Activated CD4-positive, alpha-beta T cell treated with anti-CD3 and anti-CD28 coated beads for 36 hours (primary cell): ENCODE data around the gene UBXN6. TPM values are rescaled to one million over a fixed set of nuclear protein-coding genes. Genes with fewer than 3 reads are reported as not detected.
A peak's percentile ranks its signal among the peaks of the same experiment; 100 is the strongest.

Experiments used
- ATAC-seq: fragments of 200-7000 bp; cut with Tn5 transposase; one replicate; pipeline ENCODE4 v1.10.0; 2021; ENCODE audit warnings: mild to moderate bottlenecking, moderate library complexity
- CTCF ChIA-PET: fragments of 350-600 bp; sonication (Branson Sonifier 250); formaldehyde crosslinking; loops from one replicate; lab custom pipeline; 2021; ENCODE audit warnings: antibody characterized with exemption; lab: Charles Lee
- POLR2A ChIA-PET: fragments of 350-600 bp; sonication (Branson Sonifier 250); formaldehyde crosslinking; loops from one replicate; lab custom pipeline; 2021; ENCODE audit warnings: antibody characterized with exemption, inconsistent platforms; lab: Charles Lee
- DNase-seq: peaks from one replicate; pipeline ENCODE4 v3.0.0-alpha.2; 2020
- H3K27ac Mint-ChIP-seq: one replicate; pipeline ENCODE4 v1.8.0; 2021; ENCODE audit warnings: mixed read lengths
- H3K27me3 Mint-ChIP-seq: one replicate; pipeline ENCODE4 v1.8.0; 2021; ENCODE audit warnings: mixed read lengths
- H3K36me3 Mint-ChIP-seq: one replicate; pipeline ENCODE4 v1.8.0; 2021; ENCODE audit warnings: low read depth, mixed read lengths
- H3K4me1 Mint-ChIP-seq: one replicate; pipeline ENCODE4 v1.8.0; 2021; ENCODE audit warnings: mixed read lengths
- H3K4me3 Mint-ChIP-seq: one replicate; pipeline ENCODE4 v1.8.0; 2021; ENCODE audit warnings: mild to moderate bottlenecking, moderate library complexity, mixed read lengths
- H3K9me3 Mint-ChIP-seq: one replicate; pipeline ENCODE4 v1.8.0; 2021; ENCODE audit warnings: low read depth, mixed read lengths
- intact Hi-C, 2 experiments: fragments of 100-400 bp; cut with DNase I in 1 of 2; cut with micrococcal nuclease in 1 of 2; formaldehyde crosslinking; loops; one replicate each; pipeline versions ENCODE4 v1.14.2 to v1.15.1; 2022 to 2024; cut with DNase I, micrococcal nuclease
- total RNA-seq, 2 experiments: library from RNA; stranded (reverse); gene quantifications; one replicate each; pipeline ENCODE4 v1.2.3, GENCODE V29; 2021

The UBXN6 gene
- total RNA-seq, 2 experiments from 2014 or later, result 32.9 to 38.4 TPM

- H3K27me3 Mint-ChIP-seq, result no peaks in the 10 kb centered on the region
- H3K4me1 Mint-ChIP-seq, result no peaks in the 10 kb centered on the region
- peaks cover 12% of the 10 kb centered on the region for H3K36me3 Mint-ChIP-seq
- intact Hi-C loops, result no loop called here
- H3K9me3 Mint-ChIP-seq, result no peaks in the 10 kb centered on the region
- ChIA-PET POLR2A (no interaction called here), CTCF (no interaction called here)
- no peak overlapping the region for H3K27ac Mint-ChIP-seq
- ATAC-seq, result no peak
- no peak overlapping the region for H3K4me3 Mint-ChIP-seq
- no peak for DNase-seq
Measured at GRCh38 chr19:4492337-4493103, 34.9 kb upstream of the UBXN6 start.

GRCh38 chr19:4491446-4491845 lies 33.9 kb upstream of the UBXN6 start:
- ChIA-PET CTCF (no interaction called here), POLR2A (no interaction called here)
- H3K4me3 Mint-ChIP-seq, result no peak overlapping the region
- H3K36me3 Mint-ChIP-seq, result peaks cover 13% of the 10 kb centered on the region
- H3K9me3 Mint-ChIP-seq, result no peaks in the 10 kb centered on the region
- intact Hi-C loops, result no loop called here
- H3K27ac Mint-ChIP-seq, result no peak overlapping the region
- DNase-seq (no peak), ATAC-seq (no peak)
- H3K4me1 Mint-ChIP-seq, result no peaks in the 10 kb centered on the region
- H3K27me3 Mint-ChIP-seq, result no peaks in the 10 kb centered on the region

- DNase-seq (no peak), ATAC-seq (no peak)
- H3K4me3 Mint-ChIP-seq, result no peak overlapping the region
- peaks cover 10% of the 10 kb centered on the region for H3K36me3 Mint-ChIP-seq
- POLR2A ChIA-PET, result no interaction called here
- H3K27ac Mint-ChIP-seq, result no peak overlapping the region
- intact Hi-C loops, result no loop called here
- H3K4me1 Mint-ChIP-seq, result no peaks in the 10 kb centered on the region
- CTCF ChIA-PET, result interaction anchor here (0.8 kb wide), 1 partner anchor 17 kb away, joined by 3 read pairs; no protein-coding TSS in a partner anchor
- no peaks in the 10 kb centered on the region for H3K27me3 Mint-ChIP-seq
- H3K9me3 Mint-ChIP-seq, result no peaks in the 10 kb centered on the region
Measured at GRCh38 chr19:4488496-4488895, 30.9 kb upstream of the UBXN6 start.

GRCh38 chr19:4487572-4487971 lies 30.0 kb upstream of the UBXN6 start:
- POLR2A ChIA-PET, result no interaction called here
- Mint-ChIP-seq H3K27me3 (no peaks in the 10 kb centered on the region), H3K4me1 (no peaks in the 10 kb centered on the region), H3K27ac (no peak overlapping the region), H3K36me3 (peaks cover 11% of the 10 kb centered on the region), H3K9me3 (no peaks in the 10 kb centered on the region), H3K4me3 (no peak overlapping the region)
- DNase-seq, result no peak
- no peak for ATAC-seq
- intact Hi-C loops, result no loop called here
- CTCF ChIA-PET, result no interaction called here

GRCh38 chr19:4483385-4483784 lies 25.8 kb upstream of the UBXN6 start:
- CTCF ChIA-PET, result no interaction called here
- ATAC-seq, result no peak
- H3K4me1 Mint-ChIP-seq, result no peaks in the 10 kb centered on the region

GRCh38 chr19:4482721-4483364 lies 25.2 kb upstream of the UBXN6 start:
- CTCF ChIA-PET, result interaction anchor here (0.6 to 1.1 kb wide), 2 partner anchors 41 to 100 kb away, joined by 5 read pairs; no protein-coding TSS in a partner anchor
- no peaks in the 10 kb centered on the region for H3K9me3 Mint-ChIP-seq
- POLR2A ChIA-PET, result interaction anchor here (0.5 kb wide), 1 partner anchor 193 kb away, joined by 3 read pairs; no protein-coding TSS in a partner anchor

More at GRCh38 chr19:4483385-4483784, 25.8 kb upstream of the UBXN6 start:
- DNase-seq, result no peak
- intact Hi-C loops, result no loop called here
- POLR2A ChIA-PET, result interaction anchor here (0.5 to 0.6 kb wide), 2 partner anchors 26 to 192 kb away, joined by 3 to 4 read pairs; no protein-coding TSS in a partner anchor
- H3K9me3 Mint-ChIP-seq, result no peaks in the 10 kb centered on the region
- no peak overlapping the region for H3K27ac Mint-ChIP-seq
- H3K36me3 Mint-ChIP-seq, result peaks cover 8% of the 10 kb centered on the region
- H3K27me3 Mint-ChIP-seq, result no peaks in the 10 kb centered on the region
- no peak overlapping the region for H3K4me3 Mint-ChIP-seq

GRCh38 chr19:4477034-4477801 lies 19.6 kb upstream of the UBXN6 start:
- intact Hi-C loops, result no loop called here
- H3K9me3 Mint-ChIP-seq, result no peaks in the 10 kb centered on the region
- ATAC-seq (no peak), DNase-seq (no peak)
- peaks cover 6% of the 10 kb centered on the region for H3K36me3 Mint-ChIP-seq
- H3K4me1 Mint-ChIP-seq, result peaks cover 16% of the 10 kb centered on the region
- ChIA-PET POLR2A (interaction anchor here (0.6 kb wide), 1 partner anchor 1066 kb away, joined by 3 read pairs; no protein-coding TSS in a partner anchor), CTCF (interaction anchor here (0.6 to 0.7 kb wide), 4 partner anchors 23 to 976 kb away, joined by 3 to 4 read pairs (median 4); no protein-coding TSS in a partner anchor)
- no peaks in the 10 kb centered on the region for H3K27me3 Mint-ChIP-seq
- H3K27ac Mint-ChIP-seq, result no peak overlapping the region
- no peak overlapping the region for H3K4me3 Mint-ChIP-seq

More at GRCh38 chr19:4482721-4483364, 25.2 kb upstream of the UBXN6 start:
- H3K4me3 Mint-ChIP-seq, result no peak overlapping the region
- no peak overlapping the region for H3K27ac Mint-ChIP-seq
- H3K36me3 Mint-ChIP-seq, result peaks cover 8% of the 10 kb centered on the region
- no peaks in the 10 kb centered on the region for H3K4me1 Mint-ChIP-seq
- DNase-seq (no peak), ATAC-seq (no peak)
- intact Hi-C loops, result no loop called here
- no peaks in the 10 kb centered on the region for H3K27me3 Mint-ChIP-seq

GRCh38 chr19:4474514-4475022 lies 17.0 kb upstream of the UBXN6 start:
- intact Hi-C loops, result loop anchor here (5.0 kb wide), 6 partner anchors 163 to 1208 kb away; partner anchors contain the start of genes CACTIN (in 1 of the 2), FZR1 (in 1 of the 2), HSD11B1L (in 1 of the 2) and MICOS13 (in 1 of the 2)
- H3K4me3 Mint-ChIP-seq, result no peak overlapping the region
- ChIA-PET POLR2A (no interaction called here), CTCF (interaction anchor here (0.8 to 1.4 kb wide), 2 partner anchors 14 to 73 kb away, joined by 3 to 4 read pairs; partner anchors contain the start of gene CHAF1A)
- H3K27ac Mint-ChIP-seq, result peak overlapping the region; percentile 51
- no peak for ATAC-seq
- H3K36me3 Mint-ChIP-seq, result peaks cover 6% of the 10 kb centered on the region
- H3K27me3 Mint-ChIP-seq, result no peaks in the 10 kb centered on the region
- H3K4me1 Mint-ChIP-seq, result peaks cover 21% of the 10 kb centered on the region
- DNase-seq, result peak; percentile 62
- no peaks in the 10 kb centered on the region for H3K9me3 Mint-ChIP-seq

GRCh38 chr19:4473763-4474513 lies 16.3 kb upstream of the UBXN6 start:
- H3K9me3 Mint-ChIP-seq, result no peaks in the 10 kb centered on the region
- POLR2A ChIA-PET, result interaction anchor here (0.7 kb wide), 1 partner anchor 1045 kb away, joined by 4 read pairs; no protein-coding TSS in a partner anchor
- CTCF ChIA-PET, result interaction anchor here (1.4 kb wide), 1 partner anchor 13 kb away, joined by 4 read pairs; no protein-coding TSS in a partner anchor
- H3K4me1 Mint-ChIP-seq, result peaks cover 21% of the 10 kb centered on the region
- peaks cover 6% of the 10 kb centered on the region for H3K36me3 Mint-ChIP-seq
- DNase-seq (no peak), ATAC-seq (no peak)
- H3K27me3 Mint-ChIP-seq, result no peaks in the 10 kb centered on the region
- H3K27ac Mint-ChIP-seq, result peak overlapping the region; percentile 47
- intact Hi-C loops, result loop anchor here (5.0 kb wide), 6 partner anchors 163 to 1208 kb away; partner anchors contain the start of genes CACTIN (in 1 of the 2), FZR1 (in 1 of the 2), HSD11B1L (in 1 of the 2) and MICOS13 (in 1 of the 2)
- no peak overlapping the region for H3K4me3 Mint-ChIP-seq
